ENCODE data around the gene RBFOX2. TPM values are rescaled to one million over a fixed set of nuclear protein-coding genes. Genes with fewer than 3 reads are reported as not detected.
A peak's percentile ranks its signal among the peaks of the same experiment; 100 is the strongest.

RBFOX2 gene
- total and polyA plus RNA-seq, 2 donors (not counting 3 experiments of a cell fraction or from before 2014, with no cell fraction given): 125 to 142 TPM

GRCh38 chr22:35705141-35705540 lies 323.5 kb downstream of the RBFOX2 start:
- ChIA-PET POLR2A (no interaction called here), CTCF (interaction anchor here (2.0 kb wide), 1 partner anchor 361 kb away, joined by 6 read pairs; no protein-coding TSS in a partner anchor)
- Histone ChIP-seq H3K79me2 (ENCODE audit: control insufficient read depth, insufficient read depth, low read length) (no peaks in the 10 kb centered on the region), H3K4me2 (ENCODE audit: insufficient read depth, low read length) (no peak overlapping the region), H4K20me1 (replicated peaks; ENCODE audit: control insufficient read depth, extremely low read depth, insufficient read depth, low read length) (no peaks in the 10 kb centered on the region), H3K27ac (ENCODE audit: insufficient read depth, low read depth, low read length) (no peak overlapping the region), H3K9me3 (replicated peaks; ENCODE audit: control insufficient read depth, insufficient read depth, low read length) (no peaks in the 10 kb centered on the region), H3K4me3 (replicated peaks in 1 of 3; ENCODE audit: insufficient read depth in 1 of 3, low read depth in 1 of 3, low read length in 3 of 3) (no peak overlapping the region), H3K36me3 (ENCODE audit: control insufficient read depth in 2 of 2, extremely low read depth in 1 of 2, insufficient read depth in 2 of 2, low read length in 2 of 2) (no peaks in the 10 kb centered on the region), H3K27me3 (ENCODE audit: control insufficient read depth in 2 of 2, insufficient read depth in 2 of 2, low read length in 2 of 2) (peaks cover 0 to 4% of the 10 kb centered on the region in 2 experiments), H3K4me1 (ENCODE audit: control insufficient read depth, extremely low read depth, insufficient read depth, low read length) (peaks cover 5% of the 10 kb centered on the region), H3K9me1 (replicated peaks; ENCODE audit: control insufficient read depth, extremely low read depth, insufficient read depth, low read length) (no peaks in the 10 kb centered on the region), H3K9ac (replicated peaks; ENCODE audit: extremely low read depth, insufficient read depth, low read length) (no peak overlapping the region), H2AFZ (ENCODE audit: low read depth, low read length) (no peak overlapping the region)
- dilution Hi-C loops (cut with MboI; ENCODE audit: extremely low pct_ligation_motif_present, low sequenced_read_pairs): no loop called here
- intact Hi-C loops (cut with micrococcal nuclease): no loop called here
- DNase-seq (ENCODE audit: low read depth, low spot score): peak; percentile 69
- BruUV-seq (replicated peaks): no TSS peak
- FAIRE-seq: peak; percentile 87
- TF ChIP-seq JUN (IDR thresholded peaks at IDR 0.05; ENCODE audit: borderline replicate concordance, insufficient read depth, insufficient read length, low read depth) (peak; percentile 59), GATA2 (IDR thresholded peaks at IDR 0.05; ENCODE audit: insufficient read depth, insufficient read length, low read depth, low read length) (peak; percentile 56), MYC (IDR thresholded peaks at IDR 0.05; ENCODE audit: low read depth, low read length) (no peak), POLR2AphosphoS5 (IDR thresholded peaks at IDR 0.05; ENCODE audit: insufficient read depth, low read depth, low read length) (no peak), EZH2 (IDR thresholded peaks at IDR 0.05; ENCODE audit: borderline replicate concordance, low read depth, low read length, severe bottlenecking) (no peak), FOS (IDR thresholded peaks at IDR 0.05; ENCODE audit: borderline replicate concordance, insufficient read depth, low read length) (peak; percentile 75), POLR2A (IDR thresholded peaks at IDR 0.05; ENCODE audit: low read depth, low read length) (no peak), CTCF (IDR thresholded peaks at IDR 0.05; ENCODE audit: extremely low read depth in 1 of 2, insufficient read depth in 1 of 2, low read depth in 1 of 2, low read length in 2 of 2) (no peak), MAX (IDR thresholded peaks at IDR 0.05; ENCODE audit: insufficient read depth, insufficient read length) (no peak)
